Astrocyte of the hippocampus (primary cell): ENCODE data around the gene SPSB2.
"Not testable (repeated sequence)": the region's sequence is repeated elsewhere in the genome, so short reads cannot be mapped to it uniquely, and the experiment has no call there.

Experiments used
- DNase-seq: peaks from one replicate; pipeline ENCODE4 v3.0.0; 2011; ENCODE audit warnings: low read depth, low spot score

The SPSB2 gene

GRCh38 chr12:6870304-6870703 lies 2.8 kb downstream of the SPSB2 start:
- not testable (repeated sequence) for DNase-seq

- DNase-seq = peak; percentile 88
Measured at GRCh38 chr12:6869049-6870021, 3.8 kb downstream of the SPSB2 start.

- peak; percentile 39 for DNase-seq
Measured at GRCh38 chr12:6868211-6869048, 4.7 kb downstream of the SPSB2 start.

- DNase-seq = peak; percentile 93
Measured at GRCh38 chr12:6867413-6868210, 5.5 kb downstream of the SPSB2 start, which contains the start of gene TPI1. TSS of gene TPI1 (plus strand) at chr12:6867531. CDS start at chr12:6867567, 36 bp downstream.

- no peak for DNase-seq
Measured at GRCh38 chr12:6866920-6867412, 6.1 kb downstream of the SPSB2 start.

GRCh38 chr12:6866163-6866919 lies 6.8 kb downstream of the SPSB2 start:
- DNase-seq = no peak

- DNase-seq = not testable (repeated sequence)
Measured at GRCh38 chr12:6865307-6865706, 7.8 kb downstream of the SPSB2 start.

GRCh38 chr12:6863586-6864321 lies 9.3 kb downstream of the SPSB2 start:
- peak; percentile 55 for DNase-seq

GRCh38 chr12:6863033-6863432 lies 10.1 kb downstream of the SPSB2 start:
- DNase-seq = no peak

- no peak for DNase-seq
Measured at GRCh38 chr12:6861391-6861790, 11.7 kb downstream of the SPSB2 start.

- no peak for DNase-seq
Measured at GRCh38 chr12:6860942-6861341, 12.2 kb downstream of the SPSB2 start.

GRCh38 chr12:6860116-6860515 lies 13.0 kb downstream of the SPSB2 start:
- DNase-seq = no peak

- no peak for DNase-seq
Measured at GRCh38 chr12:6858799-6859198, 14.3 kb downstream of the SPSB2 start.

- no peak for DNase-seq
Measured at GRCh38 chr12:6855322-6855721, 17.8 kb downstream of the SPSB2 start.

- DNase-seq = no peak
Measured at GRCh38 chr12:6854036-6854435, 19.1 kb downstream of the SPSB2 start.

- DNase-seq = no peak
Measured at GRCh38 chr12:6853626-6854025, 19.5 kb downstream of the SPSB2 start.

GRCh38 chr12:6852651-6853354 lies 20.3 kb downstream of the SPSB2 start:
- peak; percentile 83 for DNase-seq

GRCh38 chr12:6851921-6852650 lies 21.0 kb downstream of the SPSB2 start, which contains the start of gene USP5:
TSS of gene USP5 (plus strand) at chr12:6852150. CDS start at chr12:6852180, 30 bp downstream.
- peak; percentile 100 for DNase-seq
